Upper lobe of left lung (tissue), 4 donors: ENCODE measurements around the gene WFIKKN1.

Experiments
- POLR2A ChIP-seq, 4 donors: fragments of 450-650 bp; IDR thresholded peaks; one replicate each; pipeline ENCODE4 v1.5.1; 2016 to 2017; ENCODE audit warnings: antibody characterized with exemption in 4 of 4, mild to moderate bottlenecking in 2 of 4
- POLR2AphosphoS5 ChIP-seq, 2 donors: sonication (generic); formaldehyde crosslinking; IDR thresholded peaks; one replicate each; pipeline ENCODE4 v1.5.1; 2017; ENCODE audit warnings: antibody characterized with exemption in 2 of 2

DNA sequence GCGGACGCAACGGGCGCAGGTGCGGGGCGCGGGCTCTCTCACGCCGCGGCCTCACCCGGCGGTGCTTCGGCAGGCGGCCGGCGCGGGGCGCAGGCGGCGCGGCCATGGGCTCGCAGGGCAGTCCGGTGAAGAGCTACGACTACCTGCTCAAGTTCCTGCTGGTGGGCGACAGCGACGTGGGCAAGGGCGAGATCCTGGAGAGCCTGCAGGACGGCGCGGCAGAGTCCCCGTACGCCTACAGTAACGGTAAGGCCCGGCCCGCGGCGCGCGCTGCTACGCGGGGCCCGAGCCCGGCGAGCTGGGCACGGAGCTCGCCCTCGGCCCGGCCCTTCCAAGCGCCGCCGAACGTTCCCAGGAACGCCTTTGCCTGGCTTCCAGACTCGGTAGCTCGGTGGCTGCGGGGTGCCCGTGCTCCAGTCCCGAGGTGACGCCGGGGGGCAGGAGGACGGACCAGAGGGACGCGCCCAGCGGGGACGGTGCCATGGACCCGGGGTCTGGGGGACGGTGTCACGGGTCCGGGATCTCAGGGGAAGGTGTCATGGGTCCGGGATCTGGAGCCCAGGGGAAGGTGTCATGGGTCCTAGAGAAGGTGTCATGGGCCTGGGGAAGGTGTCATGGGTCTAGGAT, 40.5 kb upstream of the WFIKKN1 start:
- TF ChIP-seq POLR2A (IDR thresholded peaks at IDR 0.05) (peak in 2 of 4 donors; percentile 48 to 57), POLR2AphosphoS5 (IDR thresholded peaks at IDR 0.05) (no peak)
